Tibial nerve (tissue), 4 donors: Measurements from ENCODE around the gene ODF2.

Source experiments
- EP300 ChIP-seq, 2 donors: sonication (generic); formaldehyde crosslinking; IDR thresholded peaks; one replicate each; pipeline ENCODE4 v1.6.1; 2017; ENCODE audit warnings: antibody characterized with exemption in 2 of 2, mild to moderate bottlenecking in 1 of 2
- POLR2A ChIP-seq, 2 donors: fragments of 450-650 bp; IDR thresholded peaks; one replicate each; pipeline ENCODE4 v1.6.1; 2017; ENCODE audit warnings: antibody characterized with exemption in 2 of 2, mild to moderate bottlenecking in 2 of 2, moderate library complexity in 2 of 2
- TF ChIP-seq, protein P1 (sequence below), 5 experiments: fragments of 200-600 bp in 3 of 5; fragments of 450-650 bp in 2 of 5; sonication (generic) in 3 of 5; IDR thresholded peaks; one replicate each; pipeline ENCODE4 v1.5.1; 2016 to 2019; ENCODE audit warnings: antibody characterized with exemption in 5 of 5, mild to moderate bottlenecking in 3 of 5, moderate library complexity in 2 of 5

DNA sequence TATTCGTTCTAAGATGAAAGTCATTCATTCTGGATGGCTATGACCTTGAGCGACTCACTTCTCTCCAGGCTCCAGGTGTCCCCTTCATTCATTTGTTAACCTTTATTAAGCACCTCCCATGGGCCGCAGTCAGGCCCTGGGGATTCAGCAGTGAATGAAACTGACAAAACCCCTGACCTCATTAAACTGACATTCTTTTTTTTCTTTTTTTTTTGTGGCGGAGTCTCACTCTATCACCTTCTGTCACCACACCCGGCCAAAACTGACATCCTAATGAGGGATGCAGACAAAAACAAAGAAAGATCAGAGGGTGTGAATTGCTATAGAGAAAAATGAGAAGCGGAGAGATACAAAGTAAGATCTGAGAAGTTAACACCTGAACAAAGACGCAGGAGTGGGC is 16.5 kb upstream of the ODF2 start:
- TF ChIP-seq, protein P1, sequence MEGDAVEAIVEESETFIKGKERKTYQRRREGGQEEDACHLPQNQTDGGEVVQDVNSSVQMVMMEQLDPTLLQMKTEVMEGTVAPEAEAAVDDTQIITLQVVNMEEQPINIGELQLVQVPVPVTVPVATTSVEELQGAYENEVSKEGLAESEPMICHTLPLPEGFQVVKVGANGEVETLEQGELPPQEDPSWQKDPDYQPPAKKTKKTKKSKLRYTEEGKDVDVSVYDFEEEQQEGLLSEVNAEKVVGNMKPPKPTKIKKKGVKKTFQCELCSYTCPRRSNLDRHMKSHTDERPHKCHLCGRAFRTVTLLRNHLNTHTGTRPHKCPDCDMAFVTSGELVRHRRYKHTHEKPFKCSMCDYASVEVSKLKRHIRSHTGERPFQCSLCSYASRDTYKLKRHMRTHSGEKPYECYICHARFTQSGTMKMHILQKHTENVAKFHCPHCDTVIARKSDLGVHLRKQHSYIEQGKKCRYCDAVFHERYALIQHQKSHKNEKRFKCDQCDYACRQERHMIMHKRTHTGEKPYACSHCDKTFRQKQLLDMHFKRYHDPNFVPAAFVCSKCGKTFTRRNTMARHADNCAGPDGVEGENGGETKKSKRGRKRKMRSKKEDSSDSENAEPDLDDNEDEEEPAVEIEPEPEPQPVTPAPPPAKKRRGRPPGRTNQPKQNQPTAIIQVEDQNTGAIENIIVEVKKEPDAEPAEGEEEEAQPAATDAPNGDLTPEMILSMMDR (IDR thresholded peaks at IDR 0.05): no peak
- no peak for TF ChIP-seq POLR2A (IDR thresholded peaks at IDR 0.05)
- TF ChIP-seq EP300 (IDR thresholded peaks at IDR 0.05): no peak
